GM12878 (cell line): ENCODE measurements around the gene TIMM21.

Experiments
- FOXK2 ChIP-seq: fragments of 450-650 bp; IDR thresholded peaks from 2 replicates; pipeline ENCODE4 v1.6.1; 2017; ENCODE audit warnings: mild to moderate bottlenecking, moderate library complexity
- RCOR1 ChIP-seq: conservative IDR thresholded peaks from 2 replicates; pipeline ENCODE4 v1.6.1; 2012; ENCODE audit warnings: low read depth, low read length, improper control_type of control experiment

- TF ChIP-seq RCOR1 (no peak), FOXK2 (no peak)
Measured at GRCh38 chr18:74197705-74198341, 49.5 kb downstream of the TIMM21 start.
